Skin of body (tissue), 2 donors: ENCODE measurements around the gene FAM186B. TPM values are rescaled to one million over a fixed set of nuclear protein-coding genes. Genes with fewer than 3 reads are reported as not detected.
"Not testable (repeated sequence)": the region's sequence is repeated elsewhere in the genome, so short reads cannot be mapped to it uniquely, and the experiment has no call there.

Experiments
- DNase-seq: peaks from one replicate; lab custom pipeline; 2025; lab: John Stamatoyannopoulos, UW
- total RNA-seq: library from RNA; depleted of rRNA; stranded (reverse); fragments of >200 nt; gene quantifications from one replicate; pipeline ENCODE4 v1.2.3, GENCODE V29; 2014

The FAM186B gene
- total RNA-seq, 1 donor from 2014 or later, result 0.59 TPM

DNA sequence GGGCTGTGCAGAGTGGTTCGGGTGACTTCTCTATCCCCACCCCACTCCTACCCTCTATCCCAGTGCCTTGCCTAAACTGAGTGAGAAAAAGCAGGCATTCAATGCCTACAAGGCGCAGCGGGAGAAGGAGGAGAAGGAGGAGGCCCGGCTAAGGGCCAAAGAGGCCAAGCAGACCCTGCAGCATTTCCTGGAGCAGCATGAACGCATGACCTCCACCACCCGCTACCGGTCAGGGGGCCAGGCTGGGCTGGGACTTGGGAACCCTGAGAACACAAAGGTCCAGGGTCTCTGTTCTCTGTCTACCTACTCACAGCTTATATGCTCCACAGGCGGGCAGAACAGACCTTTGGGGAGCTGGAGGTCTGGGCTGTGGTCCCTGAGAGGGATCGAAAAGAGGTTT lies 29.6 kb upstream of the FAM186B start:
- DNase-seq, result no peak

DNA sequence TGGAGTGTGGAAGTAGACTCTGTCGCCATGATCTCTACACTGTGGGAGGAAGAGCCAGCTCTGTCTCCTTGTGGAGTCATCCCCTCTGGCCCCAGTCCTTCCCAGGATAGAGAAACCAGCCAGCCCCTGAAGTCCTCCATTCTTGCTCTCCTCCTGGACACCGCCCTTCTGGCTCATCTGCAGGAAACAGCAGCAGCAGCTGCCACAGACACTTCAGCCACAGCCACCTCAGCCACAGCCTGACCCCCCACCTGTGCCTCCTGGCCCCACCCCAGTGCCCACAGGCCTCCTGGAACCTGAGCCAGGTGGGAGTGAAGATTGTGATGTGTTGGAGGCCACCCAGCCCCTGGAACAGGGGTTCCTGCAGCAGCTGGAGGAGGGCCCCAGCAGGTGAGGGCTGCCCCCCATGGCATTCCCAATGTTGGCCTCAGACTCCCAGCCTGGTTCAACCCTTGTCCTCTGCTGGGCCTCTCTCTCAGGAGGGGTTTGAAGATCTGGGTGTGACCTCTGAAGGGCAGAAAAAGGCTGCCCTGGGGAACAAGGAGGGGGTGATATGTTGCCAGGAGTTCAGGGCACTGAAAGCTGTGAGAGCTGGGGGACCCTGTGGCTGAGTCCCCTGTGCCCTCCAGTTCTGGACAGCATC lies 28.4 kb upstream of the FAM186B start:
- no peak for DNase-seq

DNA sequence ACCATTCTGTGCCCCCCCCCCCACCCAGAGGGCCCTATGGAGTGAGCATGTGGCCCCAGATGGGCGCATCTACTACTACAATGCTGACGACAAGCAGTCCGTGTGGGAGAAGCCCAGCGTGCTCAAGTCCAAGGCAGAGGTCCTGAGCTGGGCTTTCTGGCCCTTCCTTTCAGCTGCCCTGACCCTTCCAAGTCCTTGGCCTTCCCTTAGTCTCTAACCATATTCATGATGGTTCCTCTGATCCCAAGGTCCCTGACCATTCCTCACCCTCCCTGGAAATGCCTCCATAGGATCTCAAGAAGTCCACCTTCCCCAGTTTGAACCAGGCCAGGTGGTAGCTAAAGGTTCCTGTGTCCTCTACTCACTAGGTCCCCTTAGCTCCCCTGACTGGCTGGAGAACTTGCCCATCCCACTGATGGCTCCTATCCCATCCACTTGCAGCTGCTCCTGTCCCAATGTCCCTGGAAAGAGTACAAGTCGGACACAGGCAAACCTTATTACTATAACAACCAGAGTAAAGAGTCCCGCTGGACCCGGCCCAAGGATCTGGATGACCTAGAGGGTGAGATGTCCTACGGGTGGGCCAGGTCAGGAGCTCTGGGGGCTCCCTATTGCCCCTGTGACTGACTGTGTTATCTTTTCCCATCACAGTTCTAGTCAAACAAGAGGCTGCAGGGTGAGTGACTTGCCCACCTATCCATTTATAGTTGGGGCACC lies 27.7 kb upstream of the FAM186B start:
- no peak for DNase-seq

DNA sequence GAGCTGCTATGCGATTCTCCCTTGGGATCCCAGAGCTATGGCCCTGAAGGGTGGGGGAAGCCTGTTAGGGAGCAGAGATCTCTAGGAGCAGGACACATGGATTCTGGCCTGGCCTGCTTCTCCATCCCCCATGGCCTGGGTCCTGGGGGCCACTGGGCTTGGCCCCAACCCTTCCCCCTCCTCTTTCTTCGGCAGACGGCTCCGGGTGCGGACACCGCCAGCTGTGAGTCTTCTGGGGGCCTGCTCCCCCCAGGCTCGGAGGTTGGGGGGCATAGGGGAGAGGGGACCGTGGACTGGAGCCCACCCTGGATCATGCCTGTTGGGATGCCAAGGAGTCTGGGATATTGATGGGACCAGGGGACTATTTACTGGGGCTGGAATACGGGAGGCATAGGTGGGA lies 27.0 kb upstream of the FAM186B start:
- no peak for DNase-seq

DNA sequence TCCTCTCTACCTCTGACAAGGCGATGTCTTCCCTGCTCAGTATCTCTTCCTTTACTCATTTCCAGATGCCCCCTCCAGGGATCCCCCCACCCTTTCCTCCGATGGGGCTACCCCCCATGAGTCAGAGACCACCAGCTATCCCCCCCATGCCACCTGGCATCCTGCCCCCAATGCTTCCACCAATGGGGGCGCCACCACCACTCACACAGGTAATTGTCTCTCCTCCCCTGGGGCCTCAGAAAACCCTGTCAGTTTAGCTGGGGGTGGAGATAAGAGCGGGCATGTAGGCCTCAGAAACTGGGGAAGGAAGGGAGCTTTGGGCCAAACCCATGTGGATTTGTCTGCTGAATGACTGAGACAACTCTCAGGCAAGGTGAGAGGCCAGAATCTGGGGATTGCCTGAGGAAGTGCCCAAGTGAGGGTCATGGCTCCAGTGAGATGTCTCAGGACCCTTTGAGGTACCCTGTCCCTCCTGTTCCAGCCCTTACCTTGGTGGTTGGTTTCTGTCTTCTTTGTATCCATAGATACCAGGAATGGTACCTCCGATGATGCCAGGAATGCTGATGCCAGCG lies 26.0 kb upstream of the FAM186B start:
- DNase-seq, result no peak

DNA sequence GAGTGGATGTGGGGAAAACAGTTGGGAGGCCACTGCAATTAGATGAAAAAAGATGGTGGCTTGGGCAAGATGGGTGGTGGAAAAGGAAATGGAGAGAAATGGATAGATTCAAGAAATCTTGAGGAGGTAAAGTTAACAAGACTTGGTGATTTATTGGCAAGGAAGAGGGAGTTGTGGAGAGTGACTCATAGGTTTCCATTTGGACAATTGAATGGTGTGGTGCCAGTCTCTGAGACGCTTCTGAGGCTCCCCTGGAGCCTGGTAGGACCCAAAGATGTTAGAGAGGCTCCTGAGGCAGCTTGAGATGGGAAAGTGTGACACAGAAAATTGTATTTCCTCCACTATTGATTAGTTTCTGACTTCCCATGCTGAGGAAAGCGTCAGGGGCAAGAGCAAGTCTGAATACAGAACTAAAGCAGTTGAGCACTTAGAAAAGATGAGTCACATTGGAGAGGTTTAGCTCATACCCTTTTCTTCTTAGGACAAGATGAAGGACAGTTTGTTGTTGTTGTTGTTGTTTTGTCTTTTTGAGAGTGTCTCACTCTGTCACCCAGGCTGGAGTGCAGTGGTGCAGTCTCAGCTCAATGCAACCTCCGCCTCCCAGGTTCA lies 22.4 kb upstream of the FAM186B start:
- DNase-seq, result no peak

DNA sequence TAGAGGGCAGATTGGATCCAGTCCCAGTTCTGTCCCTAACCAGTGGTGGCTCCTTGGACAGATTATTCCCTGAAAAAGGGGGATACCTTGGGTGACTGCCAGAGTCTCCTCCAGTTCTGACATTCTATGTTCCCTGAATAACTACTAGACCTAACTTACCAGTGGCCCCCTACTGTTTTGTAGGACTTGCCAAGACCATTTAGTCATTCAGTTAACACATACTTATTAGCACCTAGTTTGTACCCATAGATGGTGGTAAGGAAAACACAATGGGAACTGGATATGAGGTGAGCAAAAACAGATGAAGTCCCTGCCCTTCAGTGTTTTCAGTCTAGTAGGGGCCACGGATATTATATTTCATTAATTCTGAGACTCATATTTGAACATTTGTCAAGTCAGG lies 21.4 kb upstream of the FAM186B start:
- DNase-seq, result no peak

DNA sequence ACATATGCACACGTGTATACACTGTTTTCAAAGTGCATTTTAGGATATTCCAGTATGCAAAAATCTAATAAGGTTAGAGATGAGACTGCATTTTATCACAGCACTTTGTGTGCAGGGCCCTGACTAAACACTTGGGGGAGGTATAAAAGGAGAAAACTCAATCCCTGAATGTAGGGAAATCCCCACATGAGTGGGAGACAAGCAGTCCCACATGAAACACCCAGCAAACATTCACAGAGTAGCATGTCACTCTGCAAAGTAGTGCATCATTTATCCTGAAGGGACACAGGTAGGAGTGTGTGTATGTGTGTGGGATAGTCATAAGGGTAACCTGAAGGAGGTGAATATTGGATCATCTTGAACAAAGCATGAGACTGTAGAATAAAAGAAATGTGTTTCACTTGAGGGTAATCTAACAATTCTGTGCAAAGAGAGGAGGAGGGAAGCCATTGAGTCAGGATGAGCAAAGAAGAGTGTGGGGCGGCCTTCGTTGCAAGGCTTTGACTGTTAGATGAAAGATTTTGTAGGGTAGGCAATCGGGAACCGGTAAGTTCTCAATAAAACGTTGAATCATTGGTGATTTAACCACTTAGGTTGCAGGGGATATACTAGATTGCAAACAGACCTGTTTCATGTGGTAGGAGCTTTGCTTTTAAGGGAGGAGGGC lies 20.9 kb upstream of the FAM186B start:
- DNase-seq, result no peak

DNA sequence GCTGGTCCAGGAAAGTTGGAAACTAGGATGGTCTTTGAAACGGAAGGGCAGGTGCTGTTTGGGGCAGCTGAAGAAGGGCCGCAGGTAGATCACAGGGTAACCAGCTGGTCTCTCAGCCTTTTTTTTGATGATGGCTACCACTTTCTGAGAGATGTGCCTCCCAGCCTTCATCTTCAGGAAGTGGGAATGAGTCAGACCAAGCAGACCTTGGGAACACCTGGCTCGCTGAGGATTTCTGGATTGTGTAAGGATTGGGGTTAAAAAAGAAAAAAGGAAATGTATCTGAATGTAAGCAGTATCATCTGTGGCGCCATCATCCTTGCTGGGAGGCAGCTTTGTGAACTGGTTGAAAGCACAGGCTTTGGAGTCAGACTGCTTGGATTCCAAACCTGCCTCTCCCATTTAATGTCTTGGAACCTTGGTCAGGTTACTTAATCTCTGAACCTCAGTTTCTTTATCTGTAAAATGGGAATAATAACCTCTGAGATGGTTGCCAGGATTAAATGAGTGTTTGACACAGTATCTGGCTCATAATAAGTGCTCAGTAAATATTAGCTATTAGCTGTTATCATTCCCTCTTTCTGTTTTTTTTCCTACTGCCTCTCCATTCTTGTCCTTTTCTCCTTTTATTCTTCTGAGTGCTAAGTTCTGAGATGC lies 19.6 kb upstream of the FAM186B start:
- DNase-seq, result no peak

DNA sequence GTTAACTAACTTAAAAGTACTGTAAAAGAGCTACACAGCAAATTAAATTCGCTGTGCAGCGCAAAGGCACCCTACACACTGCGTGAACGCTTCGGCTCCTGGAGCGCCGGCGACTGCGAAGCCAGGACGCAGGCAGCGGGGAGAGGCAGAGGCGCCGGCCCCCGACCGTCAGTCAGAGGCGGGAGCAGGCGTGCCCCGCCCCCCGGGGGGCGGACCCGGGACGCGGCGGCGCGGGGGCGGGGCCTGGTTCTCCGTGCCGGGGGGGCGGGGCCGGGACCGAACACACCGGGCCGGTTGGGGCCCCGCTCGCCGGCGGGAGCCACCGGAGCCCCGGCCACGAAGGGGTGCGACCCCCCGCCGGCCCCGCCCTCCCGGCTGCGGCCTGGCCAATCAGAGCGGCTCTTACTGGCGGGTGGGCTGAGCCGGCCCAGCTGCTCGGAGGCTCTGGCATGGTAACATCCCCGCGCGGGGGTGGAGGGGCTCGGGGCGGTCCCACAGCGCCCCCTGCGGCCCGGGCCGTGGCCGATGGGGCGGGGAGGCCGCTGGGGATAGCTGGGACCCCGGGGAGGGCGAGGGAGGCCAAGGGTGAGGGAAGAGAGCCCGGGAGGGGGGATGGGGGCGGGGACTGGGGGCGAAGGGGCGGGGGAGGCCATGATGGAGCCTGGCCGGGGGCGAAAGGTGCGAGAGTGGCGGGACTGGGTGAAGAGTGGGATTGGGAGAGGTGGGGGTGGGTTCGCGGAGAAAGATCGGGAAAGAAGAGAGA lies 17.9 kb upstream of the FAM186B start, which contains the start of gene PRPF40B:
Gene PRPF40B, plus strand, starts transcription at position 420 of the 763 bp plus-strand sequence. Its CDS starts 30 bp downstream, at position 450.
- peak; percentile 63 for DNase-seq

DNA sequence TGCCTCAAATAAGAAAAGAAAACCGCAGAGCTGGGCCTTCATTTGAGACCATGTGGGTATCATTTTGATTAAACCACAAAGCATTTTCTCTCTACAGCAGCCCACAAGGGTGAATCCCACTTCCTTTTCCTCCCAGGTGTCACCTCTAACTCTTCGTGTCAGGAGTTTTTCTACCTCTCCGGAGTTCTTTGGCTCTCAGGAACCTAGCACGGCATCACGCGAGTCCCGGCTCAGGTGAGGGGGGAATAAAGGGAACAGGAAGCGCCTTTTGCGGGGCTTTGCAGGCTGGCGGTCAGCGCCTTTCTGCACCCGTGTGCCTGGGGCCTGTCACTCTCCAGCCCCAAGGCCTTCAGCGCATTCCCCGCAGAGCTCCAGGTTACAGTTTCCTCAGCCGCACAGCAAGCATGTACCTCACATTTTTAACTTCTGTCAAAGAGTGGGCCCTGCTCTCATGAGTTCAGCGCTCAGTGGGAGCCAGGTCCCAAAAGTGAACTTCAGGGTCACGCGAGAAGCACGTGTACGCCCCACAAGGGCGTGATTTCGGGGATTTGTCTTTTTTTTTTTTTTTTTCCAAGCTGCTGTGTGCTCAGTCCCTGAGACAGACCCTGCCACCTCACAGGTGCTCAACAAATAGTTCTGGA lies 17.2 kb upstream of the FAM186B start:
- no peak for DNase-seq

DNA sequence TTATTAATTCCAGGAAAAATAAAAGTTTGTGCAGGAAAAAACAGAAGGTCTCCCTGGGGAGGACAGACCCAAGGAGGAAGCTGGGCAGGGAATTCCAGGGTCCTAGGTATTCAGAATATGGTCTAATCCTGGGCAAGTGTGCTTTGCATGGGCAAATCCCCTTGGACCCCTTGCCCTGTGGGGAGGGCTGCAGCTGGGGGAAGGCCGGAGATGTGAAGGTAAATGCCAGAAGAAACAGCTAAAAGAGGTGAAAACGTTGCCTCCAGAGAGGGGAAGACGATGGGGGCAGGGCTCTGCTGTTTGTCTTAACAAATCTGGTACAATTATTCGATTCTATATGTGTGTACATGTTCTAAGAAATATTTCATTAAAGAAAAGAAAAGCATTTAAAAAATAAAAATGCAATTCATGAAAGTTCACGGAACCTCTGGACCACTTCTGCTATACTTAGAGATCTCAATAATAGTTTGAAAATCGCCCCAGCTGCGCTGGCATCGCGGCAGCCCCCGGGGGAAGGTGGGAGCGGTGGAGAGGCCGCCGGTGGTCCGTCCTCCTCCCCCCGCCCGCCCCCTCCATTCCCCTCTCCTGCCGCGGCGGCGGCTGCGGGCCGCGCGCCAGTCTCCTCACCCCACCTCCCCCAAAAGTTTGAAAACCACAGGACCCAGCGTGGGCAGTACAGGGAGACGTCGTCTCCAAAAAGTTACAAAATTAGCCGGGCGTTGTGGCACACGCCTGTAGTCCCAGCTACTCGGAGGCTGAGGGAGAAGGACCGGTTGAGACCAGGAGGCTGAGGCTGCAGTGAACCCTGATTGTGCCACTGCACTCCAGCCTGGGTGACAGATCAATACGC lies 16.4 kb upstream of the FAM186B start:
- DNase-seq, result no peak

DNA sequence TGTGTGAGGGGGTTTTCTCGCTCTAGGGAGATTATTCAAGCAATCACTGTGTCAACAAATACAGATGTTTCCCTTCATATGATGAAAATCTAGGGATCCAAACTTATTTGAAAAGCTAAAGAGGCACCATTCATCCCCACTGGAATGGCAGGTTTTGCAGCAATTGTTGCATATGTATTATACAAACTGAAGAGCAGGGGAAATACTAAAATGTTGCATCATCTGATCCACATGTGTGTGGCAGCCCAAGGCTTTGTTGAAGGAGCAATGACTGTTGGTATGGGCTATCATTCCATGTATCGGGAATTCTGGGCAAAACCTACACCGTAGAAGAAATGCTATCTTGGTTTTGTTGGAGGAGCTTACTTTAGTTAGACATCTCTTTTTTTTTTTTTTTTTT lies 13.8 kb upstream of the FAM186B start:
- peak; percentile 51 for DNase-seq

DNA sequence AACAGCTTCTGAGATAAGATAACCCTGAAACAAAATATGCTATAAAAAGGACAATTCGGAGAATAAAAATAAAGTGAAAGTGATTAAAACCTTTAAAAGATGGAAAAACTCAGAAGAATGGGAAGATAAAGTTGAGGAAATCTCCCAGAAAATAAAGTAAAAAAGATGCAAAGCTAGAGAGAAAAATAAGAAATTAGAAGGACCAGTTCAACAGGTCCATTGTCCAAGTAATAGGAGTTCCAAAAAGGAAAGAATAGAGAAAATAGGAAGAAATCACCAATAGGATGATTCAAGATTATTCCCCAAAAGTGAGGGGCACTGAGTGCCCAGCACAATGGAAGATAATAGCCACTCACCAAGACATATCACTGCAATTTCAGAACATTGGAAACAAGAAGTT lies 13.1 kb upstream of the FAM186B start:
- no peak for DNase-seq

DNA sequence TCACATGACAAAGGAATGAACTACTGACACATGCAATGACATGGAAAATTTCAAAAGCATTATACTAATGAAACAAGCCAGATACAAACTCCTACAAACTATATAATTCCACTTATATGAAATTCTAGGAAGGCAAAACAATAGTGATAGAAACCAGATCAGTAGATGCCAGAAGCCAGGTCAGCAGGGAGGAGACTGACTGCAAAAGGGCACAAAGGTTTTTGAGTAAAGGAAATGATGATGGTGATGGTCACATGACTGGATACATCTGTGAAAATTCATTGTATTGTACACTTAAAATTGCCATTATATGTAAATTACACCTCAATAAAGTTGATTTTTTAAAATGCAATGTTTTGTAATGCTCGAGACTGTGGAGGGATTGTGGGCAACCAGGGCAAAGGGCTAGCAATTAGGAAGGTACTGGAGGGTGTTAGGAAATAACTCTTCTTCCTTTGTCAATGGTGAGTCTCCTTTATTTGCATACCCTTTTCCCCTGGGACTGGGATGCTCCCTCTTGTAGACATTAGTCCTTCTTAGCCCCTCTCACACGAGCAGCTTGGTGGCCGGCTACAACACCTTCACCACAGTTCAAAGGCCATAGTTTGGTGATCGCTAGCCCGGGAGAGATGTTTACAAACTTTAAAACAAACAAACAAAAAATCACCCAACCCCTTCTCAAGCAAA lies 11.2 kb upstream of the FAM186B start:
- DNase-seq, result no peak

DNA sequence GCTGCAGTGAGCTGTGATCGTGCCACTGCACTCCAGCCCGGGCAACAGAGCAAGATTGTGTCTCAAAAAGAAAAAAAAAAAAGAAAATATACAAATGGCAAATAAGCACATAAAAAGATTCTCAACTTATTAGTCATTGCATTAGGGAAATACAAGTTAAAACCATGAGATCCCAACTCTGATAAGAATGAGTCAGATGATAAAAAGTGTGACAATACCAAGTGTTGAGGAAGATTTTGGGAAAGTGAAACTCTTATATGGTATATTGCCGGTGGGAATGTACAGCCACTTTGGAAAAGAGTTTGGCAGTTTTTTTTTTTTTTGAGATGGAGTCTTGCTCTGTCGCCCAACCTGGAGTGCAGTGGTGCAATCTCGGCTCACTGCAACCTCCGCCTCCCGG lies 10.3 kb upstream of the FAM186B start:
- DNase-seq, result no peak

DNA sequence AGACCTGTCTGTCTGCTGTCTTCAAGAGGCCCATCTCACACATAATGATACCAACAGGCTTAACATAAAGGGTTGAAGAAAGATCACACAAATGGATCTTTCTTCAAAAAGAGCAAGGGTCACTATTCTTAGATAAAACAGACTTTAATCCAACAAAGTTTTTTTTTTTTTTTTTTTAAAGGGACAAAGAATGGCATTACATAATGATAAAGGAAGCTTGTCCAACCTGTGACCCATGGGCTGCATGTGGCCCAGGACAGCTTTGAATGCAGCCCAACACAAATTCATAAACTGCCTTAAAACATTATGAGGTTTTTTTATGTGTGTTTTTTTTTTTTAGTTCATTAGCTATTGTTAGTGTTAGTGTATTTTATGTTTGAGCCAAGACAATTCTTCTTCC lies 6.8 kb upstream of the FAM186B start:
- no peak for DNase-seq

DNA sequence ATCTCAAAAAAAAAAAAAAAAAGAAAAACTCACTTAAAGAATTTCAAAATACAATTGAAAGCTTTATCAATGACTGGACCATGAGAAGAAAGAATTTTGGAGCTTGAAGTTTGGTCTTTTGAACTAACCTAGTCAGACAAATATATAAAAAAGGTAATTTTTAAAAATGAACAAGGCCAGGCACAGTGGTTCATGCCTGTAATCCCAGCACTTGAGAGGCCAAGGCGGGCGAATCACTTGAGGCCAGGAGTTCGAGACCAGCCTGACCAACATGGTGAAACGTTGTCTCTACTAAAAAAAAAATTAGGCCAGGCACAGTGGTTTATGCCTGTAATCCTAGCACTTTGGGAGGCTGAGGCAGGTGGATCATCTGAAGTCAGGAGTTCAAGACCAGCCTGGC lies 5.3 kb upstream of the FAM186B start:
- DNase-seq, result not testable (repeated sequence)

DNA sequence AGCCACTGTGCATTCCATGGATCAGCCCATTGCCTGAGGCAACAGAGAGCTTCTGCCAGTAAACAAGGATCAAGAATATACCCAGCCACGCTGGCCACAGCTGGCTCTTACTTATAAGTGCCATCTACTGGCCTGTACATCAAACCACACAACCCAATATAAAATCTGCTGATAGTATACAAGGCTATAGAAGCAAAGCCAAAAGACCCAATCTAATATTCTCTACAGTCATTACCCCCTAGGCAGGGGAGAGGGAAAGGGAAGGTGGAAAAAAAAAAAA lies 4.4 kb upstream of the FAM186B start:
- no peak for DNase-seq
